GM19193 (cell line): Measurements from ENCODE around the gene SKIDA1.

ENCODE experiments used
- POLR2A ChIP-seq: IDR thresholded peaks from 4 replicates; pipeline ENCODE4 v1.6.1; 2011; ENCODE audit not compliant: insufficient read depth, insufficient read length; ENCODE audit errors: extremely low read depth

The SKIDA1 gene

GRCh38 chr10:21512573-21513404, 12.7 kb downstream of the SKIDA1 start:
- no peak for TF ChIP-seq POLR2A

- TF ChIP-seq POLR2A, result no peak
Observed at GRCh38 chr10:21511946-21512572, 13.4 kb downstream of the SKIDA1 start.

- no peak for TF ChIP-seq POLR2A
Observed at GRCh38 chr10:21511095-21511570, 14.3 kb downstream of the SKIDA1 start.

GRCh38 chr10:21510241-21511094, 15.0 kb downstream of the SKIDA1 start:
- no peak for TF ChIP-seq POLR2A

- TF ChIP-seq POLR2A, result no peak
Observed at GRCh38 chr10:21509341-21510240, 15.9 kb downstream of the SKIDA1 start.

- no peak for TF ChIP-seq POLR2A
Observed at GRCh38 chr10:21508706-21509331, 16.7 kb downstream of the SKIDA1 start.

- TF ChIP-seq POLR2A, result no peak
Observed at GRCh38 chr10:21507150-21507549, 18.3 kb downstream of the SKIDA1 start.

- no peak for TF ChIP-seq POLR2A
Observed at GRCh38 chr10:21506351-21506750, 19.1 kb downstream of the SKIDA1 start.

GRCh38 chr10:21505711-21506278, 19.7 kb downstream of the SKIDA1 start:
- no peak for TF ChIP-seq POLR2A

- TF ChIP-seq POLR2A, result no peak
Observed at GRCh38 chr10:21503542-21503941, 21.9 kb downstream of the SKIDA1 start.

GRCh38 chr10:21502348-21502740, 23.1 kb downstream of the SKIDA1 start:
- no peak for TF ChIP-seq POLR2A

- no peak for TF ChIP-seq POLR2A
Observed at GRCh38 chr10:21501731-21502347, 23.6 kb downstream of the SKIDA1 start.

- TF ChIP-seq POLR2A, result no peak
Observed at GRCh38 chr10:21501091-21501490, 24.4 kb downstream of the SKIDA1 start.

- TF ChIP-seq POLR2A, result no peak
Observed at GRCh38 chr10:21500578-21500910, 24.9 kb downstream of the SKIDA1 start.
